ENCODE measurements around the gene TGFB1I1. TPM values are rescaled to one million over a fixed set of nuclear protein-coding genes. Genes with fewer than 3 reads are reported as not detected.

The TGFB1I1 gene
- total and polyA plus RNA-seq, 2 of the 4 experiments (the other 2 are of a cell fraction) = 24.9 to 128 TPM

DNA sequence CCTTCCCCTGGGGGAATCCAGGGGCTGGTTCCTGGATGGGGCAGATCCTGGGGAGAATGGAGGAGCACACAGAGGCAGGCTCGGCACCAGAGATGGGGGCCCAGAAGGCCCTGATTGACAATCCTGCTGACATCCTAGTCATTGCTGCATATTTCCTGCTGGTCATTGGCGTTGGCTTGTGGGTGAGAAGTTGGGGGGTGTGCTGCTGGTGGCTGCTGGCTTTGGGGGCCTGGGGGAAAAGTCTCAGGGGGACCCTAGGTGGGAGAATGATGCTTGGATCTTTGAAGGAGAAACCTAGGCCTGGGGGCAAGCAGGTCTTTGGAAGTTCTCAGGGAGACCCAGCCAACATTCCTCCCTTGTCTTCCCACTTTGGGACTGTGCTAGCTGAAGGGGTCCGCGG lies 11.1 kb downstream of the TGFB1I1 start, which contains the start of gene SLC5A2:
Gene SLC5A2 (plus strand): TSS at position 43 of the 400 bp plus-strand sequence. CDS start 14 bp downstream, at position 57.
- Histone ChIP-seq H3K56ac (ENCODE audit: extremely low read depth, insufficient read depth, low read length) (no peak within 1 kb of the TSS), H2AK9ac (replicated peaks; ENCODE audit: low read depth, low read length, poor library complexity) (no peak within 1 kb of the TSS), H3K36me3 (ENCODE audit: control insufficient read depth, insufficient read depth, low read length) (peaks cover 13% of the 10 kb centered on the region), H3K14ac (replicated peaks; ENCODE audit: low read depth, low read length) (no peak within 1 kb of the TSS), H3K9ac (ENCODE audit: low read depth, low read length) (no peak within 1 kb of the TSS), H4K91ac (ENCODE audit: insufficient read depth, low read depth, low read length) (no peak within 1 kb of the TSS), H2AK5ac (ENCODE audit: low read depth, low read length) (no peak within 1 kb of the TSS), H2BK20ac (ENCODE audit: low read depth, low read length) (no peak within 1 kb of the TSS), H3K4me3 (ENCODE audit: insufficient read depth, low read depth, low read length) (no peak within 1 kb of the TSS), H3K23ac (ENCODE audit: low read depth, low read length) (no peak within 1 kb of the TSS), H3K4me2 (ENCODE audit: low read depth, low read length) (no peak within 1 kb of the TSS), H4K8ac (ENCODE audit: low read depth in 2 of 2, low read length in 2 of 2) (no peak within 1 kb of the TSS), H3K9me3 (ENCODE audit: control insufficient read depth, insufficient read depth, low read length) (no peaks in the 10 kb centered on the region), H4K20me1 (ENCODE audit: insufficient read depth, low read length) (peaks cover 15% of the 10 kb centered on the region; the same call in 1 of the 2 replicates), H3K27ac (ENCODE audit: insufficient read depth, low read length) (no peak within 1 kb of the TSS), H3K79me1 (ENCODE audit: low read depth in 1 of 2, low read length in 2 of 2) (peaks cover 0 to 3% of the 10 kb centered on the region in 2 experiments; a peak in 1 of 4 replicates), H3K27me3 (ENCODE audit: control insufficient read depth, insufficient read depth, low read length) (peaks cover 5% of the 10 kb centered on the region; the same call in 1 of the 2 replicates), H2BK5ac (ENCODE audit: low read depth, low read length, poor library complexity, severe bottlenecking) (no peak within 1 kb of the TSS), H2BK15ac (ENCODE audit: low read depth, low read length) (no peak within 1 kb of the TSS), H2AFZ (replicated peaks; ENCODE audit: low read length, poor library complexity) (no peak within 1 kb of the TSS), H3K9me1 (ENCODE audit: insufficient read depth, low read length) (peaks cover 10% of the 10 kb centered on the region), H2BK120ac (ENCODE audit: low read depth, low read length) (no peak within 1 kb of the TSS), H3K18ac (ENCODE audit: low read depth, low read length) (no peak within 1 kb of the TSS), H3K4me1 (ENCODE audit: control insufficient read depth, insufficient read depth, low read length) (peaks cover 2% of the 10 kb centered on the region; the same call in 1 of the 2 replicates), H4K5ac (ENCODE audit: low read depth, low read length) (no peak within 1 kb of the TSS), H3K4ac (ENCODE audit: low read depth, low read length) (no peak within 1 kb of the TSS)
- no TSS peak for BruUV-seq (replicated peaks)
- ATAC-seq (ENCODE audit: low read depth) (no peak), DNase-seq (no peak)
- ChIA-PET POLR2A (ENCODE audit: unreplicated experiment) (no interaction called here), CTCF (no interaction called here)
- in situ Hi-C loops (cut with MboI; ENCODE audit: low sequenced_read_pairs) (no loop called here), intact Hi-C loops (cut with micrococcal nuclease) (no loop called here), dilution Hi-C loops (cut with HindIII; ENCODE audit: low sequenced_read_pairs, unreplicated experiment) (no loop called here)
- no CpG with 5 or more reads among the region's 4 CpGs for WGBS, 2 experiments (ENCODE audit: extremely low coverage in 2 of 2, insufficient read length in 1 of 2)
- TF ChIP-seq BHLHE40 (IDR thresholded peaks at IDR 0.05; ENCODE audit: low read depth, low read length) (no peak), MAZ (IDR thresholded peaks at IDR 0.05; ENCODE audit: borderline replicate concordance, low read depth, low read length) (no peak), SMC3 (IDR thresholded peaks at IDR 0.05; ENCODE audit: low read depth, low read length) (no peak), FOS (IDR thresholded peaks at IDR 0.05; ENCODE audit: low read depth, low read length) (no peak), NFE2L2 (IDR thresholded peaks at IDR 0.05; ENCODE audit: low read depth, low read length) (no peak), MAFK (IDR thresholded peaks at IDR 0.05; ENCODE audit: low read depth, low read length) (no peak), RAD21 (IDR thresholded peaks at IDR 0.05; ENCODE audit: low read length) (no peak), CHD1 (IDR thresholded peaks at IDR 0.05; ENCODE audit: low read depth, low read length) (no peak), POLR2A (IDR thresholded peaks at IDR 0.05; ENCODE audit: low read depth, low read length) (no peak), RFX5 (IDR thresholded peaks at IDR 0.05; ENCODE audit: low read depth, low read length) (no peak), MXI1 (IDR thresholded peaks at IDR 0.05; ENCODE audit: borderline replicate concordance, low read depth, low read length) (no peak), CEBPB (IDR thresholded peaks at IDR 0.05; ENCODE audit: low read depth, low read length) (no peak), RCOR1 (IDR thresholded peaks at IDR 0.05; ENCODE audit: insufficient replicate concordance, low read length) (no peak)
- TF ChIP-seq, protein P1, sequence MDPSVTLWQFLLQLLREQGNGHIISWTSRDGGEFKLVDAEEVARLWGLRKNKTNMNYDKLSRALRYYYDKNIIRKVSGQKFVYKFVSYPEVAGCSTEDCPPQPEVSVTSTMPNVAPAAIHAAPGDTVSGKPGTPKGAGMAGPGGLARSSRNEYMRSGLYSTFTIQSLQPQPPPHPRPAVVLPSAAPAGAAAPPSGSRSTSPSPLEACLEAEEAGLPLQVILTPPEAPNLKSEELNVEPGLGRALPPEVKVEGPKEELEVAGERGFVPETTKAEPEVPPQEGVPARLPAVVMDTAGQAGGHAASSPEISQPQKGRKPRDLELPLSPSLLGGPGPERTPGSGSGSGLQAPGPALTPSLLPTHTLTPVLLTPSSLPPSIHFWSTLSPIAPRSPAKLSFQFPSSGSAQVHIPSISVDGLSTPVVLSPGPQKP (IDR thresholded peaks at IDR 0.05; ENCODE audit: borderline replicate concordance, low read depth, low read length) = no peak
- TF ChIP-seq, protein P2, sequence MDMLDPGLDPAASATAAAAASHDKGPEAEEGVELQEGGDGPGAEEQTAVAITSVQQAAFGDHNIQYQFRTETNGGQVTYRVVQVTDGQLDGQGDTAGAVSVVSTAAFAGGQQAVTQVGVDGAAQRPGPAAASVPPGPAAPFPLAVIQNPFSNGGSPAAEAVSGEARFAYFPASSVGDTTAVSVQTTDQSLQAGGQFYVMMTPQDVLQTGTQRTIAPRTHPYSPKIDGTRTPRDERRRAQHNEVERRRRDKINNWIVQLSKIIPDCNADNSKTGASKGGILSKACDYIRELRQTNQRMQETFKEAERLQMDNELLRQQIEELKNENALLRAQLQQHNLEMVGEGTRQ (IDR thresholded peaks at IDR 0.05; ENCODE audit: low read depth, low read length) = no peak
- TF ChIP-seq, protein P3, sequence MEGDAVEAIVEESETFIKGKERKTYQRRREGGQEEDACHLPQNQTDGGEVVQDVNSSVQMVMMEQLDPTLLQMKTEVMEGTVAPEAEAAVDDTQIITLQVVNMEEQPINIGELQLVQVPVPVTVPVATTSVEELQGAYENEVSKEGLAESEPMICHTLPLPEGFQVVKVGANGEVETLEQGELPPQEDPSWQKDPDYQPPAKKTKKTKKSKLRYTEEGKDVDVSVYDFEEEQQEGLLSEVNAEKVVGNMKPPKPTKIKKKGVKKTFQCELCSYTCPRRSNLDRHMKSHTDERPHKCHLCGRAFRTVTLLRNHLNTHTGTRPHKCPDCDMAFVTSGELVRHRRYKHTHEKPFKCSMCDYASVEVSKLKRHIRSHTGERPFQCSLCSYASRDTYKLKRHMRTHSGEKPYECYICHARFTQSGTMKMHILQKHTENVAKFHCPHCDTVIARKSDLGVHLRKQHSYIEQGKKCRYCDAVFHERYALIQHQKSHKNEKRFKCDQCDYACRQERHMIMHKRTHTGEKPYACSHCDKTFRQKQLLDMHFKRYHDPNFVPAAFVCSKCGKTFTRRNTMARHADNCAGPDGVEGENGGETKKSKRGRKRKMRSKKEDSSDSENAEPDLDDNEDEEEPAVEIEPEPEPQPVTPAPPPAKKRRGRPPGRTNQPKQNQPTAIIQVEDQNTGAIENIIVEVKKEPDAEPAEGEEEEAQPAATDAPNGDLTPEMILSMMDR (conservative IDR thresholded peaks at IDR 0.05; ENCODE audit: low read depth, low read length) = no peak
